ENCODE data around the gene SLC29A1. TPM values are rescaled to one million over a fixed set of nuclear protein-coding genes. Genes with fewer than 3 reads are reported as not detected.

The SLC29A1 gene
- polyA plus RNA-seq, 3 donors, result 50.7 to 253 (median 57.6) TPM

GRCh38 chr6:44270526-44271405, 47.4 kb downstream of the SLC29A1 start:
- WGBS, 3 donors, result 2 to 3% (median 2%) methylated on average over 18 to 85 of the region's 90 CpGs
- no peak overlapping the region for H3K27ac ChIP-seq (ENCODE audit: low read depth, low read length)

GRCh38 chr6:44271406-44271723, 48.0 kb downstream of the SLC29A1 start:
- no peak overlapping the region for H3K27ac ChIP-seq (ENCODE audit: low read depth, low read length)
- WGBS, 3 donors, result 80 to 85% (median 82%) methylated on average over 6 of the region's 6 CpGs

GRCh38 chr6:44271914-44272313, 48.5 kb downstream of the SLC29A1 start:
- 61 to 66% (median 62%) methylated on average over 3 of the region's 3 CpGs for WGBS, 3 donors
- H3K27ac ChIP-seq (ENCODE audit: low read depth, low read length), result no peak overlapping the region

GRCh38 chr6:44272529-44272928, 49.1 kb downstream of the SLC29A1 start:
- WGBS, 3 donors, result 81 to 89% (median 81%) methylated on average over 3 of the region's 3 CpGs
- no peak overlapping the region for H3K27ac ChIP-seq (ENCODE audit: low read depth, low read length)

GRCh38 chr6:44272999-44273566, 49.7 kb downstream of the SLC29A1 start:
- WGBS, 3 donors, result 83 to 88% (median 86%) methylated on average over 23 of the region's 23 CpGs
- no peak overlapping the region for H3K27ac ChIP-seq (ENCODE audit: low read depth, low read length)

GRCh38 chr6:44273617-44274016, 50.2 kb downstream of the SLC29A1 start:
- whole genome bisulfite sequencing, 3 donors, result 41 to 68% (median 61%) methylated on average over 1 of the region's 1 CpG
- no peak overlapping the region for H3K27ac ChIP-seq (ENCODE audit: low read depth, low read length)

GRCh38 chr6:44275271-44275748, 51.9 kb downstream of the SLC29A1 start:
- WGBS, 3 donors, result 77 to 85% (median 82%) methylated on average over 59 of the region's 59 CpGs
- H3K27ac ChIP-seq (ENCODE audit: low read depth, low read length), result no peak overlapping the region

GRCh38 chr6:44275749-44276648, 52.6 kb downstream of the SLC29A1 start:
- WGBS, 3 donors, result 9 to 14% (median 10%) methylated on average over 86 to 109 of the region's 109 CpGs
- no peak overlapping the region for H3K27ac ChIP-seq (ENCODE audit: low read depth, low read length)

DNA sequence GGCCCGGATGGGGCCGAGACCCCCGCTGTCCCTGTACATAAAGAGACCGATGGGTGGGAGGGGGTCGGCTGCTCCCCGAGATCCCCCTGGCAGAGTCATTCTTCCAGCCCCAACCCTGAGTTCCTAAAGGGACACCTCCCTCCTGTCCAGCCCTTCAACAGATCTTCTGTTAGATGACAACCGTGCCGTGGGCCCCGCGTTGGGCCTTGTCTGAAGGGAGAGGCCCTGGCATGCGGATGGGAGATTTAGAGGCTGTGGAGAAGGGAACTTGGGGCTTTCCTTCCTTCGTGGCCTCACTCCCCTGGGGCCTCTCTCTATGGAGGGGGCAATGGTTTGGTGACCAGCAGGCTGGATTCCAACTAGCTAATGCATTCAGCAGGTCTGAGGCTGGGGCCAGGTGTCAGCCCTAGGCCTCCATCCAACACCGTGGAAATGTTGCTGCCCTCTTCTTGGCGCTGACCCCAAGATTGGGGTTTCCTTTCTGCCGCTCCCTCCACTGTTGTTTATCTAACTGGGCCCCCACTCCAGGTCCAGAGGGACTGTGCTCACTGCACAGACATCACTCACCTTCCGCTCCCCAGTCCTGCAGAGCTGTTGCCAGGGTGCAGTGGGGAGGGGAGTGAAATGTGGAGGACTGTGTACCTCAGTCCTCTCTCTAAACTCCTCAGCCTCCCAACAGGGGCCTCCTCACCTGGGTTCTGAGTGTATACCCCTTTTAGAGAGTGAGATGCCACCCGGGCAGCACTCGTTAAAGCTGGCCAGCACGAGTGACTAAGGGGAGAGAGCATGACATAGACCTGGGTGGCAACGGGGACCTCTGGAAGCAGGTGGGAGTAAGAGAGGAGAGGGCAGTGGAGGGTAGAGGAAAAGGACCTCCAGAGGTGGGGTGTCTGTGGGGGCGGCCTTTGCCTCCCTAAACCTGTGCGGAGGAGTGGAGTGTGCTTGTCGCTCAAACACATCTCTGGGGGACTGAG, 53.6 kb downstream of the SLC29A1 start:
- WGBS, 3 donors, result 73 to 83% (median 82%) methylated on average over 23 of the region's 23 CpGs

DNA sequence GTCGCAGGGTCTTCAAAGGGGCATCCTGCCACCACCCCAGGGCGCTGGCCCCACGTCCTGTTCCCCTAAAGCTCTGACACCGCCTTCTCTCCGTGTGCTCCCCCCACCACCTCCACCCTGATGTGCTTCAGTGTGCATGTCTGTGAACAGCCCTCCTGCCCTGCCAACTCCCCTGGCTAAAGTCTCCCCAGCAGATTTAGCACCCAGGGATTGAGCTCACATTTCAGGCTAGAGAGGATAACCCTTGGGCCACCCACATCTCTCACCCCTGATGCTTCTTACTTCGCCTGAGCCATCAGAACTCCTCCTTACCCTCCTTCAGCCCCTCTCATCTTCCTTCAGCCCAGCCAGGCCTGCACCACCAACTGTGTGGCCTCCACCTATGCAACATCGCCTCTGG, 54.4 kb downstream of the SLC29A1 start:
- 80 to 86% (median 81%) methylated on average over 7 of the region's 7 CpGs for WGBS, 3 donors

More for the DNA sequence above, 53.6 kb downstream of the SLC29A1 start:
- no peak overlapping the region for H3K27ac ChIP-seq (ENCODE audit: low read depth, low read length)

DNA sequence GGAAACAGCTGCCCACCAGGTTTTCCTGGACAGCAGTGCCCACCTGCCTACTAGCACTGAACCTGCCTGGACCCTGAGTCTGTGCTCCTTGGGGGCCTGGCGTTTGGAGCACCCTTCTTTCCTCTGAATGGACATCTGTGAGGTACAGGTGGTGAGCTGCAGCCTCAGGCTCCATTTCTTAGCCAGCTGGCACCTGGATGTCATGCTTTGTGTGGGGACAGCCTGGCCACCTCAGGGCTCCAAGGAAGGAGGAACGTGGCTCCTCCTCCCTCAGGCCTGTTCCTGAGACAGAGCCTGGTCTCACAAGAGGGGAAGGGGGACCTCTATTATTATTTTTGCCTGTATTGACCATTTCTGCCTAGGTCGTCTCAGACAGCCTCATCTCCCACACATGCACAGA, 54.9 kb downstream of the SLC29A1 start:
- 60 to 72% (median 70%) methylated on average over 3 of the region's 3 CpGs for WGBS, 3 donors
- no peak overlapping the region for H3K27ac ChIP-seq (ENCODE audit: low read depth, low read length)

More for the DNA sequence above, 54.4 kb downstream of the SLC29A1 start:
- no peak overlapping the region for H3K27ac ChIP-seq (ENCODE audit: low read depth, low read length)

GRCh38 chr6:44278774-44279697, 55.6 kb downstream of the SLC29A1 start:
- WGBS, 3 donors, result 60 to 64% (median 64%) methylated on average over 9 of the region's 9 CpGs

More at GRCh38 chr6:44278774-44279697, 55.6 kb downstream of the SLC29A1 start:
- H3K27ac ChIP-seq (ENCODE audit: low read depth, low read length), result no peak overlapping the region

Other genes starting within 250 kb of the SLC29A1 start
- gene MRPL14, start 96.1 kb upstream of the SLC29A1 start, polyA plus RNA-seq, result 10 to 100 TPM; 23.2 to 54.9 (median 30.0) TPM
- gene TMEM63B, start 96.0 kb upstream of the SLC29A1 start, polyA plus RNA-seq, result 10 to 100 TPM in 2 of 3 donors, 1 to 10 TPM in 1; 8.6 to 18.8 (median 10.9) TPM
- 1 to 10 TPM in 2 of 3 donors, under 1 TPM in 1; 0.24 to 2.5 (median 2.0) TPM for gene CAPN11, start 64.8 kb upstream of the SLC29A1 start, polyA plus RNA-seq
- gene MYMX, start 6.7 kb upstream of the SLC29A1 start, polyA plus RNA-seq, result 10 to 100 TPM in 1 of 3 donors, 1 to 10 TPM in 2; 1.2 to 20.5 (median 2.1) TPM
- 100 to 1,000 TPM; 452 to 676 (median 667) TPM for gene HSP90AB1, start 23.5 kb downstream of the SLC29A1 start, polyA plus RNA-seq
- 10 to 100 TPM; 12.5 to 27.8 (median 26.7) TPM for gene SLC35B2, start 33.9 kb downstream of the SLC29A1 start, polyA plus RNA-seq
- 1 to 10 TPM; 3.1 to 9.8 (median 4.9) TPM for gene NFKBIE, start 42.0 kb downstream of the SLC29A1 start, polyA plus RNA-seq
- gene TMEM151B, start 46.9 kb downstream of the SLC29A1 start, polyA plus RNA-seq, result under 1 TPM in 1 of 3 donors, not detected in 2; 0.06 TPM
- gene AARS2, start 89.8 kb downstream of the SLC29A1 start, polyA plus RNA-seq, result 1 to 10 TPM; 3.1 to 4.9 (median 4.7) TPM
- gene SPATS1, start 119.1 kb downstream of the SLC29A1 start, polyA plus RNA-seq, result not detected
- 1 to 10 TPM; 6.5 to 8.4 (median 7.6) TPM for gene CDC5L, start 164.1 kb downstream of the SLC29A1 start, polyA plus RNA-seq

Data from adipose tissue (tissue), 3 donors.